ENCODE results near the gene CBX3. TPM values are rescaled to one million over a fixed set of nuclear protein-coding genes. Genes with fewer than 3 reads are reported as not detected.
"Not testable (repeated sequence)": the region's sequence is repeated elsewhere in the genome, so short reads cannot be mapped to it uniquely, and the experiment has no call there.

CBX3 gene
- total RNA-seq, 2 donors from 2014 or later: 212 to 271 TPM

GRCh38 chr7:26192485-26193087 lies 9.0 kb upstream of the CBX3 start:
- Mint-ChIP-seq H3K27ac (peak overlapping the region; percentile 99 to 100), H3K9me3 (no peaks in the 10 kb centered on the region), H3K36me3 (peaks cover 64 to 91% of the 10 kb centered on the region in 2 donors)
- DNase-seq (ENCODE audit: low spot score in 2 of 2): no peak
- no peak for ATAC-seq

- ATAC-seq (no peak), DNase-seq (ENCODE audit: low spot score in 2 of 2) (no peak)
- peaks cover 73 to 95% of the 10 kb centered on the region in 2 donors for H3K36me3 Mint-ChIP-seq
- H3K27ac Mint-ChIP-seq: peak overlapping the region; percentile 99 to 100
- no peaks in the 10 kb centered on the region for H3K9me3 Mint-ChIP-seq
These were observed 7.9 kb upstream of the CBX3 start for GRCh38 chr7:26193432-26194207.

- DNase-seq (ENCODE audit: low spot score in 2 of 2); ATAC-seq; H3K9me3 Mint-ChIP-seq: not testable (repeated sequence)
- peak overlapping the region; percentile 99 to 100 for H3K27ac Mint-ChIP-seq
- peaks cover 84 to 97% of the 10 kb centered on the region in 2 donors for H3K36me3 Mint-ChIP-seq
These were observed 6.8 kb upstream of the CBX3 start for GRCh38 chr7:26194764-26195163.

GRCh38 chr7:26195182-26195581 lies 6.4 kb upstream of the CBX3 start:
- peak overlapping the region; percentile 99 to 100 for H3K27ac Mint-ChIP-seq
- ATAC-seq (no peak), DNase-seq (ENCODE audit: low spot score in 2 of 2) (no peak)
- peaks cover 87 to 99% of the 10 kb centered on the region in 2 donors for H3K36me3 Mint-ChIP-seq
- no peaks in the 10 kb centered on the region for H3K9me3 Mint-ChIP-seq

DNA sequence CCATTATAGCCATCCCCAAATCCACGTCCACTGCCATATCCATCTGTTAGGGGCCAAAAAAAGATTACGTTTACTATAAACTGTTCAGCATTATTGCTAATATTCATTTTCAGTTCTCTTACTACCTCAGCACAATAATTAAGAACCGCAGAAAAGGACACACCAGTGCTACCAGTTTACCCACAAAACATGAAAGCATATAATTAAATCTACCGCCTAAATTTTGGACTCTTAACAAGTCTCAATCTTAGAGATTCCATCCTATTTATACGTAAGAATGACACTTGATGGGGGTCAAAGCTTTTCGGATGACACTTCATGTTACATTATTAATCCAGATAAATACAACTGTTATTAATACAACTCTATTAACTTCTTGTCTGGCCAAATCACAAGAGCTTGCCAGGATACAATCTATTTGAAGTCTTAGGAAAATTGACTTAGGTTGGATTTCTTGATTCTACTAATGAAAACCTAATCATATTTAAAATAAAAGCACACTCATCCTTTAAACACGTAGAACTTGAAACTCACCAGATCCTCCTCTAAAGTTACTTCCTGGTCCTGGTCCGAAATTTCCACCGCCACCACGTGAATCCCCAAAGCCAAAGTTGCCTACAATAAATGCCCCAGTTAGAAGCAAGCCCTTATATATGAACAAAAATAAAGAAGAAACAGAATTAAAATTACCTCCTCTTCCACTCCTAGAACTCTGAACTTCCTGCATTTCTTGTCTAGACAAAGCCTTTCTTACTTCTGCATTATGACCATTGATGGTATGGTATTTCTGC lies 5.5 kb upstream of the CBX3 start:
- ATAC-seq (no peak), DNase-seq (ENCODE audit: low spot score in 2 of 2) (no peak)
- no peaks in the 10 kb centered on the region for H3K9me3 Mint-ChIP-seq
- peak overlapping the region; percentile 99 to 100 for H3K27ac Mint-ChIP-seq
- peaks cover 86 to 98% of the 10 kb centered on the region in 2 donors for H3K36me3 Mint-ChIP-seq

- DNase-seq (ENCODE audit: low spot score in 2 of 2): no peak
- no peak for ATAC-seq
- Mint-ChIP-seq H3K36me3 (peaks cover 81 to 86% of the 10 kb centered on the region in 2 donors), H3K27ac (peak overlapping the region; percentile 99 to 100), H3K9me3 (no peaks in the 10 kb centered on the region)
These were observed 4.1 kb upstream of the CBX3 start for GRCh38 chr7:26197153-26198115.

GRCh38 chr7:26198133-26198780 lies 3.3 kb upstream of the CBX3 start:
- Mint-ChIP-seq H3K36me3 (peaks cover 81 to 86% of the 10 kb centered on the region in 2 donors), H3K27ac (peak overlapping the region; percentile 99 to 100), H3K9me3 (no peaks in the 10 kb centered on the region)
- ATAC-seq: no peak
- no peak for DNase-seq (ENCODE audit: low spot score in 2 of 2)

GRCh38 chr7:26198781-26199169 lies 2.8 kb upstream of the CBX3 start:
- no peak for DNase-seq (ENCODE audit: low spot score in 2 of 2)
- Mint-ChIP-seq H3K27ac (peak overlapping the region; percentile 99 to 100), H3K36me3 (peaks cover 80 to 86% of the 10 kb centered on the region in 2 donors), H3K9me3 (no peaks in the 10 kb centered on the region)
- ATAC-seq: no peak

GRCh38 chr7:26199301-26200037 lies 2.1 kb upstream of the CBX3 start:
- H3K27ac Mint-ChIP-seq: peak overlapping the region; percentile 99 to 100
- ATAC-seq (no peak), DNase-seq (ENCODE audit: low spot score in 2 of 2) (peak in 1 of 2 donors; percentile 50)
- no peaks in the 10 kb centered on the region for H3K9me3 Mint-ChIP-seq
- H3K36me3 Mint-ChIP-seq: peaks cover 80 to 86% of the 10 kb centered on the region in 2 donors

GRCh38 chr7:26200038-26200443 lies 1.5 kb upstream of the CBX3 start:
- peaks cover 84 to 87% of the 10 kb centered on the region in 2 donors for H3K36me3 Mint-ChIP-seq
- peak; percentile 24 to 31 for ATAC-seq
- no peaks in the 10 kb centered on the region for H3K9me3 Mint-ChIP-seq
- DNase-seq (ENCODE audit: low spot score in 2 of 2): peak; percentile 73 to 79
- peak overlapping the region; percentile 99 to 100 for H3K27ac Mint-ChIP-seq

DNA sequence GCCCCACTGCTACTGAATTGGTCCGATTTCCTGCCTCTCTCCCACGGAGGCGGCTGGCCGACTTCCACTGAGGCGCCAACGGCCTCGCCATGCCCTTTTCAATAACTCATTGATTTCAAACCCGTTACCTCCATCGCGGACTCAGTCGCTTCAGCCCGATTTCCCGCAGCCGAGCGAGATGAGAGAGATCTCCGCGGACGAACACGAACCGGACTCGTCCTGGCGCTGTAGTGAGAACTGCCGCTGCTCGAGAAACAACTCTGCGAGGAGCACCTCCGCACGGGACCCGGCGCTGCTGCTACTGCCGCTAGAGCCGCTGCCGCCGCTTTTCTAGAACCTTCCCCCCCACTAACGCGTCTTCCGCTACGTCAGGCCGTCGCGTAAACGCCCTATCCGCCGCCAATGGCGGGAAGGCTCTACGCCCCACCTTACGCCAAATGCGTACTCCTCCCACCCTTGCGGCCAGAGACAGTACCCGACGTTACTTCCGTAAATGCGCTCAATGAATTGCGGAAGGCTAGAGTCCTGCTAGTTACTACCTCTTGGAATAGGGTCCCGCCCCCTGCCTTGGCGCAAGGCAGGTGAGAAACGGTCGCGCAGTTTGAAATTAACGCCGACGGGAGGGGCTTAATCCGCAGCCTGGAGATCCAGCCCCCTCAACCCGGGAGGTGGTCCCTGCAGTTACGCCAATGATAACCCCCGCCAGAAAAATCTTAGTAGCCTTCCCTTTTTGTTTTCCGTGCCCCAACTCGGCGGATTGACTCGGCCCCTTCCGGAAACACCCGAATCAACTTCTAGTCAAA lies 900 bp upstream of the CBX3 start, which contains the start of gene HNRNPA2B1:
Gene HNRNPA2B1, minus strand, starts transcription at position 303 of the 803 bp plus-strand sequence. Its CDS starts 169 bp downstream, at position 134.
- Mint-ChIP-seq H3K9me3 (no peaks in the 10 kb centered on the region), H3K27ac (peak within 1 kb of the TSS; percentile 99 to 100), H3K36me3 (peaks cover 85 to 87% of the 10 kb centered on the region in 2 donors)
- ATAC-seq (peak; percentile 69 to 71), DNase-seq (ENCODE audit: low spot score in 2 of 2) (peak; percentile 98 to 99)

DNA sequence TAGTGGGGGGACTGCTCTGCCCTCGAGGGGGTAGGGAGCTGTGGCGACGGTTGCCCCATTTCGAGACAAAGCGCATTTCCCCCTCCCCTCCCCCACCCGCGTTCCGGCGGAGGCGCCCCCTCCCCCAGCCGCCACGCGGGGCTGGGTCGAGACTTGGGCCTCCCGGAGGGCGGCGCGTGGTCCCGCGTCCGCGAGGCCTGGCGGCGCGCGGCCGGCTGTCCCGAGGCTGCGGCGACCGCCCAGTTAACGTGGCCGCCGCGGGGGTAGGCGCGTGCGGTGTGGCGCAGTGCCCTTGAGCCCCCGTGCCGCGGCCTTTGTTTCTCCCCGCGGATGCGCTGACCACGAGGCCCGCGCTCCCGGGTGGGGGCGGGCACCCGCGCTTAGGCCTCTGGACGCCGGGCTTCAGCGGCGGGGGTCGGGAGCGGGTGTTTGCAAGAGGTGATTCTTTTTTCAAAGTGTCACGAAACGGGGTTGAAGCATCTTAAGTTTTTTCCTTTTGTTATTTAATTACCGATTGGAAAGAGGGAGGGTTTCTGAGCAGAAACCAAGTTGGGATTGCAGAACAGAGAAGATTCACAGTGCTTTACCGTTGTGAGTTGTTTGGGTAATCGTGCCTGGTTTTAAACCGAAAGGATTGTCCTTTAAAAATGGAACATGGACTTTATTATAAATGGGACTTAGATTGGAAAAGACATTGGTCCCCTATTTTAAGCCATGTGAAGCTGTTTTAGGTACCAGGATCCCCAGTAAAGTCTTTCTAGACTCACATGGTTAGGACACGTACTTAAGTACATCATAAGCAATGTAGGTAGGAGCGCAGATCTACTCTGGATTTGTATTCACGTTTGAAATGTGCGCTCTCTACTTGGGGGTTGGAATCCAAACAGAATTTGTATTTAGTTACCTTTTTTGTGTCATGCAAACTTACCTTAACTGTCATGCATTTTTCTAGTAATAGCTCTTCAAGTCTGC lies 760 bp downstream of the CBX3 start:
- DNase-seq (ENCODE audit: low spot score in 2 of 2) (peak in 1 of 2 donors; percentile 64), ATAC-seq (peak in 1 of 2 donors; percentile 7)
- Mint-ChIP-seq H3K27ac (peak overlapping the region; percentile 87 to 96), H3K36me3 (peaks cover 83 to 86% of the 10 kb centered on the region in 2 donors), H3K9me3 (no peaks in the 10 kb centered on the region)

- H3K9me3 Mint-ChIP-seq: no peaks in the 10 kb centered on the region
- peak overlapping the region; percentile 87 to 96 for H3K27ac Mint-ChIP-seq
- peaks cover 81 to 86% of the 10 kb centered on the region in 2 donors for H3K36me3 Mint-ChIP-seq
- DNase-seq (ENCODE audit: low spot score in 2 of 2) (no peak), ATAC-seq (no peak)
These were observed 1.5 kb downstream of the CBX3 start for GRCh38 chr7:26203016-26203415.
